GM18511 (cell line): ENCODE measurements around the gene MGAT5B.
"Not testable (repeated sequence)": the region's sequence is repeated elsewhere in the genome, so short reads cannot be mapped to it uniquely, and the experiment has no call there.

Source experiments
- ATAC-seq: cut with Tn5 transposase; IDR thresholded peaks from one replicate; pipeline ENCODE4 v1.9.1; 2021; ENCODE audit warnings: mild to moderate bottlenecking, moderate library complexity; ENCODE audit not compliant: unreplicated experiment

MGAT5B gene

DNA sequence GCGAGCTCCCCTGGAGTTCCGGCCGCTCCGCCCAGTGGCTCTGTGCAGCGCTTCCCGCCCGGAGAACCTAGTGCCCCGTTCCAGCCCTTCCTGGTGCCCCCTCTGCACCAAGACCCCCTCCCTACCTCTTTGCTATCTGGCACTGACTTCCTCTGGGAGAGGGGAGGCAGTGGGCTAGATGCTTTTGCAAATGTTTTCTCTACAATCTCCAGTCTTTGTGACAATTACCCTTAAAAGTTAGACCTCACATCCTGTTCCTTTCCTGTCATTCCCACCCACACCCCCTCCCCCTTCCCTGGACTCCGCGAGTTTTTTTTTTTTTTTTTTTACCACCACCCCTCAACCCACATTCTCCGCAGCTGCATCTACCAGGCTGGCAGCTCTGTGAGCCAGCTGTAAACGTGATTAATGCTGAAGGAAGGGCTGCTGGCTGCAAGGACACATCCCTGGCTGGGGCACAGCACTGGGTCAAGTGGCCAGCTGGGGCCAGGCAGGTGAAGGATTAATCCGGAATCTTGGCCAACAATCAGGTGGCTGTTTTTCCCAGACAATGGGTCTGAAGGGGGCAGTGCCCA is 101.5 kb downstream of the MGAT5B start:
- no peak for ATAC-seq

DNA sequence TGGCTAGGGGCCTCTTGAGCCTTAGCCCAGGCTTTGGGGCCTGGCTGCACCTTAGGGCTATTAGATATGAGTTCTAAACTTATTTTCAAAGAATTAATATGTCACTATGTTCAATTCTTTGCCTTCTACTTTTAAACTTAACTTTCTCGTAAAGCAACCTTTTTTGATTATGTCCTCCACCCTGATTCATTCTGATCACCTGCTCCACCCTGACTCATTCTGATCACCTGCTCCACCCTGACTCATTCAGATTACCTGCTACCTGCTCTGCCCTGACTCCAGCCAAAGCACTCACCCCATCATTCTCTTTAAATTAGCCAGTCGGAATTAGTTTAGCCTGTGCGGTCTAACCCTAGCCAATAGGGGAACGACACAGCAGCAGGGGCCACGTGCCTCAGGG is 102.0 kb downstream of the MGAT5B start:
- not testable (repeated sequence) for ATAC-seq

DNA sequence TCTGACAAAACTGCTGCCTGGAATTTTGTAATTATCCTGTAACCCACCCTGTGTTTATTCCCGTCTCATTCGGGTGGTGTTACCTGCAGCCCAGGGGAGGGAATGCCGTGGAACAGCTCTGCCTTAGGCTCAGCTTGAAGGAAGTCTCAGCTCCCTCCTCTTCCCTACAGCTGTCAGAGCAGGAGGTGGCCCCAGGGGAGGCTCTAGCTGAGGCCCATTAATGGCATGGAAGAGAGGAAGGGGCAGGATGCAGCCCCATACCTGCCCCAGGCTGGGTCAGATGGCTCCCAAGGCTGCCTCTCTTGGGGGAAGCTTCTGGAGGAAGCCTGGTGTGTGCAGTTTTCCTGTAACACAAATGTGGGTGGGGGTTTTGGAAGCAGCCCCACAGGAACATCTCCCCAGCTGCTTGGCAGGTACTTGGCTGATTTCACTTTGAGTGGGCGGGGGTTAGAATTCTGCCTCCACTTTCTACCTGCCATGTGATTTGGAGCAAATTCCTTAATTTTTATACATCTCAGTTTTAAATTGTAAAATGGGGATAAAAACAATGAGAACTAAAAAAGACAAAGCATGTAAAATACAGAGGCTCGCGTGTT is 103.9 kb downstream of the MGAT5B start:
- no peak for ATAC-seq

DNA sequence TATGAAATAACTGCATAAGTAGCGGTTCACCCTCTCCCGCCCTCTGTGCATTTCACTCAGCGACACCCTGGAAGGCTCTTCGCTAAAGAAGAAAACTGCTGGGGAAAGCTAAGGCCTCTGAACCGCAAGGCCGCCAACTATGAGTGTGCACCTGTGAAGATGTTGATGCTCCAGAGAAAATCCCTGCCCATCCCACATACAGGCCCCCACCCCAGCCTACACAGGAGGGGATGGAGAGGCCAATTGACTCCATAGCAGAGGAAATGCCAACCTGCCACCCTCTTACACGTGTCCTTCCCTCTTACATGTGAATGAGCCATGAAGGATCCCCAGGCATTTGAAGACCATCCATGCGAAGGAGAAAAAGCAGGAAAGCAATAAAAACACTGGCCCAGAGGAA is 104.8 kb downstream of the MGAT5B start:
- ATAC-seq, result no peak

DNA sequence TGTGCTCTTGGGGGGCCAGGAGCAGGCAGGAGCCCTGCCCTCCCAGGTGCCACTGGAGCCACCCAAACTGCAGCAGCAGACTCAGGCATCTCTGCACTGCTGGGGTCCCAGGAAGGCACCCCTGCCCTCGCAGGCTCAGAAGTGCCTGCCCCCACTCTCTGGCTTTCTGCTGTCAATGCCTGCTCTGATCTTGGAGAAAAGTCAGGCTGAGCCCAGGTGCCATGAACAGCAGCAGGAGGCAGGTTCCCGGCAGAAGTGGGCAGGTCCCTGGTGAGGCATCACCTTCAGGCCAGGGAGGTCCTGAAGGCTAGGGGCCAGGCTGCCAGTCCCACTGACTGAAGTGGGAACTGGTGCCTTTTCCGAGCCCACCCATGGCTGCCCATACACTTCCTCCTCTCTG is 106.5 kb downstream of the MGAT5B start:
- ATAC-seq, result no peak

DNA sequence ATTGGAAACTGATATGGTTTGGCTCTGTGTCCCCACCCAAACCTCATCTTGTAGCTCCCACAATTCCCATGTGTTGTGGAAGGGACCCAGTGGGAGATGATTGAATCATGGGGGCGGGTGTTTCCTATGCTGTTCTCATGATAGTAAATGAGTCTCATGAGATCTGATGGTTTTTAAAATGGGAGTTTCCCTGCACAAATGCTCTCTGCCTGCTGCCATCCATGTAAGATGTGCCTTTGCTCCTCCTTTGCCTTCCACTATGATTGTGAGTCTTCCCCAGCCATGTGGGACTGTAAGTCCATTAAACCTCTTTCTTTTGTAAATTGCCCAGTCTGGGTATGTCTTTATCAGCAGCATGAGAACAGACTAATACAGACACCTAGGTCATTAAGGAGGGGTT is 109.8 kb downstream of the MGAT5B start:
- not testable (repeated sequence) for ATAC-seq

DNA sequence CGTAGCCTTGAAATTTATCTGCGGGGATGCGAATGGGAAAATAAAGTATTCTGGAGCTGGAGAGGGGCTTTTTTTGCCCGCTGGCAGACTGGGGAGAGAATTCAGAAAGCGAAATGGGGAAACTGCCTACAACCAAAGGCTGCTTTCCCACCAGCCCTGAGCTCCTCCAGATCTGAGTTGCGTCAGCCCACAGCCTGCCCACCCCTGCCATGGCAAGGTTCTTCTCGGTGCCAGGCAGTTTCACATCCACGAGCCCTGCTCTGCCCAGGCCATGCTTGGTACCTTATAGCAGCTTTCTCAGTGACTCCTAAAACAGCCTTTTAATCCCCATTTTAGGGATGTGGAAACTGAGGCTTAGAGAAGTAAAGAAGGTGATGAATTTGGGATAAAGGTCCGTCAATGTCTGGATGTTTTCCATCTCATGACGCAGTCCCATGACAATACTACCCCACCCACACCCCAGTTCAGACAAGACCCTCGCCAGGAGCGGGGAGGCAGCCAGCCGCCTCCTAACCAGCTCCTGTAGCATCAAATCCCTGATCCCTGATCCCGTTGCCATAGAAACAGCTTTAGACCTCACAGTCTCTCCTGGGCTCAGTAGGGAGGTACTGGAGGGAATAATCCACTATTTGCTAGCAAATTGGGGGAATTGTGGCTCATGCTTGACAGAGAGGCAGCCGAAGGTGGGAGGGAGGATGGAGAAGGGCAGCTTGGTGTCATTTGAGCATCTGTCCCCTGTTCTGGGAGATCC is 113.5 kb downstream of the MGAT5B start:
- no peak for ATAC-seq

DNA sequence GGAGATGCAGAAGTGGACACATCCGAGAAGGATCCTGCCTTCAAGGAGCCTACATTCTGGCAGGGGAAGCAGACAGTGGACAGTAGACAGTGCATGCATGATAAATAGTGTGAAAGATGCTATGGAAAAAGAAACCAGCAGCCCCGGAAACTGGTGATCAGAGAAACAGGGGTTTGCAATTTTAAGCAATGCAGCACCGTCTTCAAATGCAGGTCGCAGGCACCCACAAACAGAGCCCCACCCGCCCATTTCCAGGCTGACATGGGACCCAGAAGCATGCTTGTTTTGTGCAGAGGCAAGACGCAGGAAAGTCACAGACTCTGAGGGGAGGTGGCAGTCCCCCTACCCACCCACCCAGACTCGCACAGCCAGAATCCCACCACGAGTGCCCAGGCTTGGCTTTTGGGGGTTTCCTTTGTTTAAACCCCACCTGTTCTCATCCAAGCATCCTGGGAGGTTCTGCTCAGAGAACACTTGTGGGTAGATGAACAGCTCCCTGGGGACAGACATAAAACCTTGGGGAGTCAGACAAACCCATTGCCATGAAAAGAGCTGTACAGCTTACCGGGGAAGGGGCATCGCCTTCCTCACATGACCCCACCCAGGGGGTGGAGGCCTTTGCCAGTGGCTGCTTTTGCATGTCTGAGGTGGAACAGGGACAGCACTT is 114.3 kb downstream of the MGAT5B start:
- ATAC-seq, result no peak

DNA sequence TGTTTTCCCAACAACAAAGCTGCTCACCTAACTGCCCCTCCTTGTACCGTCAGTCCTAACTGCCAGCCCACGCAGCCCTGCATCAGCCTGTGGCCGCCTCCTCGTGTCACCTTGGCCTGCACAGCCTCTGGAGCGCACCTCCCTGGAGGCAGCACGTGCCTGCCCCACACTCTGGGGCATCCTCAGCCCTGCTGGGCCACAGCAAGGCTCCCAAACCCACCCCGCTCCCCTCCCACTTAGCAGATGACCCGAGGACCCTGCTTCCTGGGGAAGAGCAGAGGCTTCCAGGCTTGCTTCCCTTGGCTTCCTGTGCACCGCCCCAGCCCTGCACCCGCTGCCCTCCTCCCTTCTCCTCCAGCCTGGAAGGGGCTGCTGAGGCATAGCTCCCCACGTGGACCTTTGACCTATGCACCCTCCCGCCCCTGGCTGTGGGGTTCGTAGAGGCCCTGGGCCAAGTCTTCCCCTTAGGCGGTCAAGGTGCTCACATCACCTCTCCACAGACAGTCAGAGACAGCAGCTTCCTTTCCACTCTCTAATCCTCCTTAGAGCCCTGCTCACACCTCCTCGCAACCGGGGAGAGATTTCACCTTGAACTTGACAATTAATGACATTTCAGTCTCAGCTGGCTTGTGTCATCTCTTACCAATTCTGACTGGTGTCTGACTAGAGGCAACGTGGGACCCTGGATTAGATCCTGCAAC is 115.0 kb downstream of the MGAT5B start:
- no peak for ATAC-seq

DNA sequence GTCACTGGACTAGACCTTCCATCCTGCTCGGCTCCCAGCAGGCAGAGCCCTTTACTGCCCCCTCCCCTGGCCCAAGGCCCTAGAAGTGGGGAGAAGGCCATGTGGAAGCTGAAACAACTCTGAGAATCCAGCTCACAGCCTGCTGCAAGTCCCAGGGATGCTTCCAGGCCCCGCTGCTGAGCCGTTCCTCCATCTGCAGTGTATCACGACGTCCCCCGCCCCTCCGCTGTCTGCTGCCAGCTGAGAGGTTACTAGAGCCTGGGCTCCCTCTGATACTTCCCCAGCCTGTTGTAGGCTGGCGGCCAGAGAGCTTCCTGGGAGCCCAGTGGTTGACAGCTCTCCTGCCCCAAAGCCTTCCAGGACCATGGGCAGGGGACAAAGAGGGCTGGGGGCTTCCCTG is 118.2 kb downstream of the MGAT5B start:
- no peak for ATAC-seq

DNA sequence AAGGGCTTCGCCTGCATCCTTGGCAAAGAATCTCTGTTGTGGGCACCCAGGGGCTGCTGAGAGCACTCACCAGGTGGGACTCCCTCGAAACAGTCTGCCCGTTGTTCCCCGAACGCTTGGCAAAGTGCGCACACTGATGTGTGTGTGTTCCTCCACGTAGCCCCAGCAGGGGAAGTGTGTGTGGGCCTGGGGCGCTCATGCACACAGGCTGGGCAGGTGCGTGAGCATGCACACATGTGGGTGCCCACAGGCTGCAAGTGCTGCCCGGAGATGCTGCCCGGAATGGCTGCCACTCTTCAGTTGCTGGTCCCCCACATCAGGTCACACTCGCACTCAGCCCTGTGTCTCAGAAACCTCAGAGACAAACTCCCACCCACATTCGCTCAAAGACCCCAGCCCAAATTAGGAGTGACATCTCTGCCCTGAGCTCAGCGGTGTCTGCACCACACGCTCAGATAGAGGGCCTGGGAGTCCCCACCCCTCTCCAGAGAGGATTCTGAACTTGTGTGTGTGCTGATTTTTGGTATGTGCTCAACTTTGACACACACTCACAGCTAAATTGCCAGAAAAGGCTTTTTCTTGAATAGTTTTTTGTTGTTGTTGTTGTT is 119.4 kb downstream of the MGAT5B start:
- no peak for ATAC-seq

DNA sequence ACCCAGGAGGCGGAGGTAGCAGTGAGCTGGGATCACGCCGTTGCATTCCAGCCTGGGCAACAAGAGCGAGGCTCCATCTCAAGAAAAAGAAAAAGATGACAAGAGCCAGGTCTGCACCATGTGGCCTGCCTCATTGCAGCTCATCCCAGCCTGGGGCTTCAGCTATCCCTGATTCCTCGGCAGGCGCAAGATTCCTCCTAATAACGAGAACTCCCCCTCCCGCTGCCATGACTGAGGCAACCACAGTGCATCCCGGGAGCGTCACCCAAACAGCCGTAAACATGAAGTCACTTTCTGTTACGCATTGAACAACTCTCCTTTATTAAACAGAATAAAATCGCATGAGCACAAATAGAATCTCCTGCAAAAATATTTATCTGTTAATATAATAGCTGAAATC is 120.6 kb downstream of the MGAT5B start:
- no peak for ATAC-seq

DNA sequence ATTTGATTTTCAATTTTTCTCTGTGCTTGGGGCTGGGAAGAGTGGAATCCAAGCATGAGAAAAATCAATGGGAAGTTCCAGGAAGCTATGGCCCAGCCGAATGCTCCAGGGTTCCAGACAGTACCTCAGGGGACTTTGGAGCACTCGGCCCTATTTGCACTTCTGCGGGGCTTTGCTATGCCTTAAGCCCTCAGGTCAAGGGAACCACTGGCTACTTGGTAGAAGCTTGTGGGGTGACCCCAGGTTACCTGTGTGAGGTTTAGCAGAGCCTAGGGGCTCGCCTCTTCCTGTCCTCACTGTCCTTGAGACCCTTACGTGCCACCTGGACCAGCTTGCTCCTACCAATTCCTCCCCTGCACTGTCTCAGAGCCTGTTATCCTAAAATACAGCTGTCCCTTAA is 121.3 kb downstream of the MGAT5B start:
- no peak for ATAC-seq

DNA sequence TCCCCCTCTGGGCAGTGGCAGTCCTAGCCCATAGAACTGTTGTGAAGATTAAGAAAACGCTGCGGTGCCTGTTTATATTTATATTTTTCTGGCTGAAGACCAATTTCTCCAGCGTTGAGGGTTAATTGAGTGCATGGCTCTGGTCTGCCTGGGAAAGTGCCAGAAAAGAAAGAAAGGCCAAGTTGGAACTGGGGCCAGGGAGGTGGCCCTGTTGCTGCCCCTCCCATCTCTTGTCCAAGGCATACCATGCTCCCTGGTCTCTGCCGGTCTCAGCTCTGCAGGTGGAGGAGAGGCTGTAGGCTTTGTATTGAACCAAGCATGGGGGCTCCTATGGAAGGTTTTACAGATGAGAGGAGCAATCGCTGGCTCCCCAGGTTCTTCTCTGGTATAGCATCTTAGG is 124.7 kb downstream of the MGAT5B start:
- no peak for ATAC-seq

DNA sequence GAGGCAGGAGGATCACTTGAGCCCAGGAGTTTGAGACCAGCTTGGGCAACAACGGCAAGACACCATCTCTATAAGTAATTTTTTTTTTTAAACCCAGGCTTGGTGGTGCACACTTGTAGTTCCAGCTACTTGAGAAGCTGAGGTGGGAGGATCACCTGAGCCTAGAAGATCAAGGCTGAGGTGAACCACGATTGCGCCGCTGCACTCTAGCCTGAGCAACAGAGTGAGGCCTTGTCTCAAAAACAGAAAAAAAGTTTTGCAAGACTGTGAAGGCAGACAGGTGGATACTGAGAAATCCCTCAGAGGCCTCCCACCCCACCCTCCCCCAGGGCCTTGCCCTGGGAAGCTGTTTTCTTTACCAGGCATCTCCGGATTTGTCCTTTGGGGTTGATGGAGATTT is 125.4 kb downstream of the MGAT5B start:
- no peak for ATAC-seq

DNA sequence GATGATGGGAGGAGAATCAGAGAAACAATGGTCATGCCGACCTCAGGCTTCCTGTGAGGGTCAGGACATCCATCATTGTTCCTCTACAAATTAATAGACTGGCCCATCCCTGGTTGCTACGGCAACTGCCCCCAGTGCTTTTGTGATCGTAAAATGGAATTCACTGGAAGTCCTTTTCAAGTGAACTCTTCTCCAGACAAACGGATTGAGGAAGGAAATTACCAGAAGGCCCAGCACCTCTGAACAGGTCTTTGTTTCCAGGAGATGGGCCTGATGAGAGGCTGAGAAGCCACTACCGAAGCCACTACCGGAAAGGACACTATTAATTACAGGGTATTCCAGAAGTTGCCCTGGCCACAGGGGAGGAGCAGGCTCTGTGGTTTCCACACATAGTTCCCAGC is 126.0 kb downstream of the MGAT5B start:
- ATAC-seq, result no peak

DNA sequence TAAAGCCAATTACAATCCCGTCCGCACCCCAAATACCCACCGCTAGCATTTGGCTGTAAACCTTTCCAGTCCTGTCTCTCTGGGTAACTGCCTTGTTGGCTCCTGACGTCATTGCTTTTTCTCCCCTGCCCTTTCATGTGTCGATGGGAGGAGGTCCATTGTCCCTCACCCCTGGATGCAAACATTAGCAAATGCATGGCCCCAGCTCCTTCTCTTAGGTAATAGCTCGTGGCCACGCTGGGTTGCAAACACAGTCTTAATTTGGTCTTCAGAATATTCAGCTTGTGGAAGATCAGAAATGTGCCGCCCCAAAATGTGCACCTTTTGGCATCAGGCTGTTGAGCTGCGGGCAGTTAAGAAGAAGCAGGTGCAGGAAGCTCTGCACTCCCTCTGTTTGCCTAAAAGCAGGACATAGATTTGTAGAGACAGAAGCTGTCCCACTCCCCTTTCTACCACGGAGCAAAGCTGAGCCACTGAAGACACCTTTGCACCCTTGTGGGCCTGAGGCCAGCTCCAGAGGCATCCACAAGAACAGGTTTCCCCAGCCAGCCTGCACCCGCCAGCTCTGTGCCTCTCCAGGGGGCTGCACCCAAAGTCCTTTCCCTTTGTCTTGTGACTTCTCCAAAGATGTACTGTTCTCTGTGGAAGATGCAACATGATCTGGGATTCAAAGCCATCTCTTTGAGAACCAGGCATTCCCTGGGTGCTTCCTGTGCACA is 127.3 kb downstream of the MGAT5B start:
- no peak for ATAC-seq

DNA sequence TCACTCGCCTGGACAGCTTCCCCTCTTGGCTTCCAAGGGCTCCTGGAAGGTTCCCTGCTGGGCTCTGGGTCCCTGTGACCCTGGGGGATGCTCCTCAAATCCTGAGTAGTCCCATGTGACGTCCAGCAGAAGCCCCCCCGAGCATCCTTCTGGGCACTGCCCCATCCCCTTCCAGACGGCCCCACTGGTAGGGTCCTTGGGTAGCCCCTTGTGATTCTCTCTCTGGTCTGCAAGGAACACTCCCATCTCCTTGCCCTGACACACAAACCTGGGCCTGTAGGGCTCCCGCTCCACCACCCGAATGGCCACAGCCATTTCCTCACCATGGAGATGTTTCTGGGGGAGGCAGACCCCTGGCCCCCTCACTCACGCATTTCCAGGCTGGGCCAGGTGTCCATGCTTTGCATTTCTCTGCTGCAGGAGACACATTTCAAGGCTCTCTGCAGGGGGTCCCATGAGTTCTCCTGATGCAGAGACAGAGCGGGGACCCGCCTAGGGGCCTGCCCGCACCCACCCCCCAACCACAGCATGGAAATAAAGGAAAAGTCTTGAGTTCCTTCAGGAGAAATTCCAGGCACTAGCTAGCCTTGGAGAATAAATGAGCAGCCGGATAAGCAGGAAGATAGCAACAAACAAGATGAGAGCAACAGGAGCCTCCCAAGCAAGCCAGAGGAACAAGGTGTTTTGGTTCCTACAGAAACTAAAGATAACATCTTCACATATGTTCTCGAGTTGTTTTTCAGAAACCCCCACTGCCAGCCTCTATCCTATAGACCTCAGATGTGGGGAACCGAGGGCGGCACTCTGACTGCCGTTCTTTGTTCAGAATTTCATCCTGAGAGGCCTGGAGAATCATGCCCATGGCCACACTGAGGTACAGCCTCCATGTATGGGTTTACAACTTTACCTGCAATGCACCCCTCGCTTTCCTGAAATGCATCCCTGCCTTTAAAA is 128.8 kb downstream of the MGAT5B start:
- no peak for ATAC-seq

DNA sequence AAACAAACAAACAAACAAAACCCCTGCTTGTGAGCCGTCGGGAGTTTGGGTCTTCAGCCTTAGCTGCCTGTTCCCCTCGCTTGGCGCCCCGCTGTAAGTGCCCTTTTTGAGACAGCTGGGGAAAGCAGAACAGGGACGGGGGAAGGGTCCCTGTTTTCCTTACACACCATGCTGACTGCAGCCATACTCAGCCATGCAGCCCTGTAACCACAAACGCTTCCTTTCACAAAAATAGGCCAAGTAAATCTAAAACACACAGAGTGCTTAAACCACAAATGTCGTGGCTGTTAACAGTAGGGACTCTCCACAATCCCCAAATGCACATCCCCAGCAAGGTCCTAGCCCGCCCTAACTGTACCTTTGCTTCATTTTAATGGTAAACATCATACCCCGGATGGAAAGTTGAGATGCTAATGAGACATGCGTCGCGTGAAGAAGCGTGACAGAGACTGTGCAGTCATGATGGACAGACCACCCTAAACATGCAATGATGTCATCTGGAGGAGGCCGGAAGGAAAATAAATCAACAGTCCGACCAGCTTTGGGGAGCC is 129.9 kb downstream of the MGAT5B start:
- peak; percentile 80 for ATAC-seq
